ENCODE measurements around the gene ETAA1. TPM values are rescaled to one million over a fixed set of nuclear protein-coding genes. Genes with fewer than 3 reads are reported as not detected.

The ETAA1 gene
- total RNA-seq (2014; rRNA removed; shearing (Covaris generic)) (16.6 and 17.4 TPM in 2 replicates), total RNA-seq (2022) (18.1 and 22.6 TPM in 2 replicates), Bru-seq, nascent RNA (percentile 90 among the genes with signal in this experiment), BruChase-seq, experiment 1, labeled RNA remaining after a 6-hour chase (percentile 60 among the genes with signal in this experiment), BruChase-seq, experiment 2, labeled RNA remaining after a 2-hour chase (percentile 81 among the genes with signal in this experiment)
- long read RNA-seq, transcript ETAA1-201 (6 exons, 3,418 nt): major isoform, 5 of 14 reads
- long read RNA-seq, partial matches to known transcripts: 2 of 14 reads
- long read RNA-seq, other reads (novel, unspliced or antisense): 7 of 14 reads

GRCh38 chr2:67397143-67397986, at the start of gene ETAA1:
ETAA1 (plus strand) TSS chr2:67397333; CDS start chr2:67397449, 116 bp downstream.
- H3K4me3 ChIP-seq (ENCODE audit: low read depth, low read length, poor library complexity, severe bottlenecking): peak within 1 kb of the TSS; percentile 92
- peak within 1 kb of the TSS; percentile 82 for H2AFZ ChIP-seq (ENCODE audit: low read length)
- TSS peak; percentile 71 for BruUV-seq (replicated peaks)
- peak within 1 kb of the TSS; percentile 82 for H3K27ac ChIP-seq (ENCODE audit: low read depth, low read length, poor library complexity, severe bottlenecking)
- peak; percentile 92 for DNase-seq (ENCODE audit: low spot score)
- H3K4me1 ChIP-seq (ENCODE audit: insufficient read depth, low read length, poor library complexity, severe bottlenecking): peaks cover 24% of the 10 kb centered on the region
- H3K36me3 ChIP-seq (ENCODE audit: insufficient read depth, low read length): peaks cover 28% of the 10 kb centered on the region
- peaks cover 37% of the 10 kb centered on the region for H3K79me2 ChIP-seq (ENCODE audit: insufficient read depth, low read depth, low read length)
- peak within 1 kb of the TSS; percentile 76 for H3K4me2 ChIP-seq (ENCODE audit: low read length)
- no peak for TF ChIP-seq EZH2phosphoT487 (IDR thresholded peaks at IDR 0.05; ENCODE audit: borderline replicate concordance, low read depth, low read length)
- TF ChIP-seq CTCF (conservative IDR thresholded peaks at IDR 0.05; ENCODE audit: low read length): no peak
- POLR2A ChIA-PET: interaction anchor here (0.6 to 1.3 kb wide), 6 partner anchors 9 to 1370 kb away, joined by 3 to 7 read pairs (median 4); no protein-coding TSS in a partner anchor
- intact Hi-C loops (cut with micrococcal nuclease; ENCODE audit: unreplicated experiment): no loop called here
- H3K9me3 ChIP-seq (ENCODE audit: low read length): no peaks in the 10 kb centered on the region
- no peaks in the 10 kb centered on the region for H3K9me2 ChIP-seq (ENCODE audit: insufficient read depth, low read length)
- H4K20me1 ChIP-seq (ENCODE audit: insufficient read depth, low read length): no peaks in the 10 kb centered on the region; the same call in 1 of the 2 replicates
- CTCF ChIA-PET (ENCODE audit: unreplicated experiment): no interaction called here

- ChIA-PET CTCF (ENCODE audit: unreplicated experiment) (no interaction called here), POLR2A (no interaction called here)
- H3K4me3 ChIP-seq (ENCODE audit: low read depth, low read length, poor library complexity, severe bottlenecking): no peak overlapping the region
- H3K9me3 ChIP-seq (ENCODE audit: low read length): no peaks in the 10 kb centered on the region
- H4K20me1 ChIP-seq (ENCODE audit: insufficient read depth, low read length): no peaks in the 10 kb centered on the region
- H3K27ac ChIP-seq (ENCODE audit: low read depth, low read length, poor library complexity, severe bottlenecking): no peak overlapping the region
- no peaks in the 10 kb centered on the region for H3K36me3 ChIP-seq (ENCODE audit: insufficient read depth, low read length)
- no peaks in the 10 kb centered on the region for H3K79me2 ChIP-seq (ENCODE audit: insufficient read depth, low read depth, low read length)
- H3K9me2 ChIP-seq (ENCODE audit: insufficient read depth, low read length): no peaks in the 10 kb centered on the region
- no TSS peak for BruUV-seq (replicated peaks)
- no peak overlapping the region for H2AFZ ChIP-seq (ENCODE audit: low read length)
- no peak overlapping the region for H3K4me2 ChIP-seq (ENCODE audit: low read length)
- no peaks in the 10 kb centered on the region for H3K4me1 ChIP-seq (ENCODE audit: insufficient read depth, low read length, poor library complexity, severe bottlenecking)
- intact Hi-C loops (cut with micrococcal nuclease; ENCODE audit: unreplicated experiment): no loop called here
- DNase-seq (ENCODE audit: low spot score): no peak
- TF ChIP-seq CTCF (conservative IDR thresholded peaks at IDR 0.05; ENCODE audit: low read length): no peak
- TF ChIP-seq EZH2phosphoT487 (IDR thresholded peaks at IDR 0.05; ENCODE audit: borderline replicate concordance, low read depth, low read length): no peak
Measured at GRCh38 chr2:67366832-67367412, 30.2 kb upstream of the ETAA1 start.
